NCI-H187 (cell line): ENCODE measurements around the gene ITGA2B.
"Not testable (repeated sequence)": the region's sequence is repeated elsewhere in the genome, so short reads cannot be mapped to it uniquely, and the experiment has no call there.

ENCODE experiments used
- DNase-seq, 2 experiments: peaks; one replicate each; lab custom pipeline; 2025; lab: John Stamatoyannopoulos, UW

Gene ITGA2B

DNA sequence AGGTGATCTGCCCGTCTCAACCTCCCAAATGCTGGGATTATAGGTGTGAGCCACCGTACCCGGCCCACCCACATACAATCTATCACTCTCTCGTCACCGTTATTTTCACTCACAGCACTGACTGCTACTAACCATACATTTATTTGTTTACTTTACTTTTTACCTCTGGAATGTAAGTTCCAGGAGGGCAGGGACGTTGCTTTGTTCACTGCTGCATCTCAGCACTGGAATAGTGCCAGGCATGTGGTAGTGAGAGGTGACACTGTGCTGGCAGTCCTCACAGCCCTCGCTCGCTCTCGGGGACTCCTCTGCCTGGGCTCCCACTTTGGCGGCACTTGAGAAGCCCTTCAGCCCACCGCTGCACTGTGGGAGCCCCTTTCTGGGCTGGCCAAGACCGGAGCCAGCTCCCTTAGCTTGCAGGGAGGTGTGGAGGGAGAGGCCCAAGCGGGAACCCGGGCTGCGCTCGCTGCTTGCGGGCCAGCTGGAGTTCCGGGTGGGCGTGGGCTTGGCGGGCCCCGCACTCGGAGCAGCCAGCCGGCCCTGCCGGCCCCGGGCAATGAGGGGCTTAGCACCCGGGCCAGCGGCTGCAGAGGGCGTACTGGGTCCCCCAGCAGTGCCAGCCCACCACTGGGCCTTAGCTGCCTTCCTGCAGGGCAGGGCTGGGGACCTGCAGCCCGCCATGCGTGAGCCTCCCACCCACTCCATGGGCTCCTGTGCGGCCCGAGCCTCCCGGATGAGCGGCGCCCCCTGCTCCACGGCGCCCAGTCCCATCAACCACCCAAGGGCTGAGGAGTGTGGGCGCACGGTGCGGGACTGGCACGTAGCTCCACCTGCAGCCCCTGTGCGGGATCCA is 20.8 kb downstream of the ITGA2B start:
- not testable (repeated sequence) for DNase-seq

- DNase-seq: no peak
Measured at GRCh38 chr17:44367231-44367979, 22.0 kb downstream of the ITGA2B start.

- DNase-seq: not testable (repeated sequence)
Measured at GRCh38 chr17:44365051-44365450, 24.4 kb downstream of the ITGA2B start.

- peak in 1 of 2 experiments; percentile 41 for DNase-seq
Measured at GRCh38 chr17:44363613-44364159, 25.8 kb downstream of the ITGA2B start, which contains the start of gene FAM171A2. TSS of gene FAM171A2 (minus strand) at chr17:44363853. CDS start at chr17:44363714, 139 bp downstream.

DNA sequence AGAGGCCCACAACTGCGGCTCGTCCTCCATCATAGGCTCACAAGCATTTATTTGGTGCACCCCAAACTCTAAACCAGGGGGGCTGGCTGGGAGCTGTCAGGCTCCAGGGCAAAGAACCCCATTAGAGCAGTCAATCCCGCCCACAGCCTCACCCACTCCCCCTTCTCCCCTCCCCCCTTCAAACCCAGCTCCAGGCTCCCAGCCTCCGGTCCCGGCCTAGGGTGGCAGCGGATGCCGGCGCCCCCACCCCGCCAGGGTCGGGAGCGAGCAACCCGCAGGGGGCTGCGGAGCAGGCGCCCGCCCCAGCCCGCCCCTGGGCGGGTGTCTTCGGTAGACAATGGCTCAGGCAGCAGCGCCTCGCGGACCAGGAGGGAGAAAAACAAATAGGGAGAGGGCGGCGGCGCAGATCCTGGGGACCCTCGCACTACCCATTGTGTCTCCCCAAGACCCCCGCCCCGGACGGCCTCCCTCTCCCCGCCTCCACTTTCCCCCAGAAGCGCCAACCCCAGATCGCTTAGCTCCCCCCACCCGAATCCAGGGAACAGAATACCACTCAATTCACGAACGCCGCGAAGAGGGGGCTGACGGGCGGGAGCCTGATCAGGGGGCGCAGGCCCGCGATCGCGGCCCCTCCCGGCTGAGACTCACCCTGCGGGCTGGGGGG is 26.4 kb downstream of the ITGA2B start:
- no peak for DNase-seq

GRCh38 chr17:44362459-44362948 is 26.9 kb downstream of the ITGA2B start:
- DNase-seq: no peak

DNA sequence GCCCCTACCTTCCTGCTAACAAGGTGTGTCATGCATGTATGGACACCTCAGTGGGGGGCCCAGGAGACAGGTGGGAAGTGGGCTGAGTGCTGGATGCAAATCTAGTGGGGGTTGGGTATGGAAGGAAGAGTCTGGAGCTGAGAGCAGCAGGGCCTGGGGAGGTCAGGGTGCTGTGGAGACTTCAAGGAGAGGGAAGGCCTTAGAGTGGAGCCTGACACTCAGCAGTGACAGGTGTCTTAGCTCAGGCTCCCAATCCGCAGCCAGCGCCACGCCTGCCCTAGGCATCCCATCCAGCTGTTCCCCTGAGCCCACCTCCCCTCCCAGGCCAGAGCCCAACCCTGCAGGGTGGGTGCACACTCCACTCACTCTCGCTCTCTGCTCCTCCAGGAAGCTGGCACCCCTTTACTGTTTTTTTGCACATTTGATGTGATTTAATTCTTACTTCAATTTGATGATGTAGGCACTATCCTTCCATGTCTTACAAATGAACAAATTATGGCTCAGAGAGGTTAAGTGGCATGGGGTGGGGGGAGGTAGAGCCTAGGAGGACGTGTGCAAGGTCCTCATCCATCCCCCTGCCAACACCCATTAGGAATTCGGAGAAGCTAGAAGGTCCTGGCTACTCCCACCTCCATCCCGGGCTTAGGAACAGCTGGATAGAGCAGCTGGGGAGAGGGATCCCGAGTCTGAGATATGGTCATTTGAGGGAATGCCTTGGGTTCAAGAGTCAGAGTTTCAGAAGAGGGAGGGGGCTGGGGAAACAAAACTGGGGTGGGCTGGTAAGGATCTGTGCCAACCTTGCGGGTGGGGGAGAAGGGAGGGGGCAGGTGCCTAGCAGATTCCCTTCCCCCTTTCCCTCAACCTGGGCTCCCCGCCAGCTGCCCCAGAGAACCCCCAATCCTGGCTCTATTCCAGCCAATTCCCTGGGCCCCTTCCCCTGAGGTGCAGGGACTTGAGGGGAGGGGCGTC is 27.9 kb downstream of the ITGA2B start:
- no peak for DNase-seq

DNA sequence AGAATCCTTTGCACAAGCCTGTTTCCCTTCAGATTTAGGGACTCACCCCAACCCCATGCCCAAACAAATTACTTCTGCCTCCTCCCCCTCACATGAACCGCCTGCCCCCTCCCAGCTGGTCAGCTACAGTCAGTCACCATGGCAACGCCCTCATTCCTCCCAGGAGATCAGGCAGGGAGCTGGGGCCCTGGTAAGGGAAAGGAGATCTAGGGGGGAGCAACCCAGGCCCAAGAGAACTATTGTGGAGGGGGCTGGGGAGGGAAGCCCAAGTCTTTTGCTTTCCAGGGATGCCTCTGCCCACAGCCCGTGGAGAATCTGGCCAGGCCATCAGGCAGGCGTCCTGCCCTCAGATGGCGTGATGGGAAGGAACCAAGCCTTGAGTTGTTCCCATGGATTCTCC is 28.6 kb downstream of the ITGA2B start:
- DNase-seq: no peak

- DNase-seq: no peak
Measured at GRCh38 chr17:44360144-44360533, 29.3 kb downstream of the ITGA2B start.

DNA sequence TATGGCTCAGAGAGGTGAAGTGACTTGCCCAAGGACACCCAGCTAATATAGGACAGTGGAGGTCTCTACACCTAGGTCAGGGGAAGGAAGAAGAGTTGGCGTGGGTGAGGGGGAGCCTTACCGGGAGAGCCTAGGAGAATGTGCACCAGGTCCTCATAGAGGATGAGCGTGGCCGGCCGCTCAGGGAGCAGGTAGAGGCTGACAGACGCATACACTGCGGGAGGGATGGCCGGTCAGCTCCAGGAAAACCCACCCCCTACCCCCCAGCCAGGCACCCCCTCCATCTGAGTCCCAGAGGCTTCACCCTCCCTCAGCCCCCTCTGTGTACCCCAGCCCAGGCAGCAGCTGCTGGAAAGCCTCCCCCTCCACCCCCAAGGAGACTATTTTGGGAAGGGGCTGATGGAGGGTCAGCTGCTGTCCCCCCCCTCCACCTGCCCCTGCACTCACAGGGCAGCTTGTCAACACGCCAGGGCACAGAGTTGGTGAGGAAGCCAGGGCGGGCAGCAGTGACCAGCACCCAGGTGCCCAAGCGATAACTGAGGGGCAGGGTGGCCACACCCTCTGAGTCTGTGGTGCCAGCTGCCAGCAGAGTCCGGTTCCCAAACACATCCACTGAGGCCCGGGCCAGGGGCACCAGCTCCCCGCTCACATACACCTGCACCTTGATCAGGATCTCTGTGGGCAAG is 29.8 kb downstream of the ITGA2B start:
- no peak for DNase-seq

- no peak for DNase-seq
Measured at GRCh38 chr17:44359006-44359405, 30.4 kb downstream of the ITGA2B start.

- DNase-seq: no peak
Measured at GRCh38 chr17:44358066-44358465, 31.4 kb downstream of the ITGA2B start.

DNA sequence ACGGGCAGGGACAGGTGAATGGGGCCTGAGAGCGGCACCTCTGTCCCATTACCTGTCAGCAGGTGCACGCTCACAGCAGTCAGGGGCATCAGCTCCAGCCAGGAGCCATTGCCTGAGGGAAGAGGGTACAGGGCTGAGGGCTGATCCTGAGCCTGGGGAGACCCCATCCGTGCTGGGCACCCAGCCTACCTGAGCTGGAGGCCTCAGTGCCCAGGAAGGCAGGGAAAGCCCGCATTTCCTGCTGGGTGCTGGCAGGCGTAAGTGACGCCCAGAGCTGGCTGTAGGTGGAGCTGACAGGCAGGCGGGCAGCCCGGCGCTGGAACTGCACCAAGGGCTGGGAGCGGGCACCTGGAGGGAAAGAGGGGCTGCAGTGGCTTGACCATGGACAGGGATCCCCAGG is 33.2 kb downstream of the ITGA2B start:
- DNase-seq: no peak

- DNase-seq: no peak
Measured at GRCh38 chr17:44355642-44356099, 33.8 kb downstream of the ITGA2B start.

DNA sequence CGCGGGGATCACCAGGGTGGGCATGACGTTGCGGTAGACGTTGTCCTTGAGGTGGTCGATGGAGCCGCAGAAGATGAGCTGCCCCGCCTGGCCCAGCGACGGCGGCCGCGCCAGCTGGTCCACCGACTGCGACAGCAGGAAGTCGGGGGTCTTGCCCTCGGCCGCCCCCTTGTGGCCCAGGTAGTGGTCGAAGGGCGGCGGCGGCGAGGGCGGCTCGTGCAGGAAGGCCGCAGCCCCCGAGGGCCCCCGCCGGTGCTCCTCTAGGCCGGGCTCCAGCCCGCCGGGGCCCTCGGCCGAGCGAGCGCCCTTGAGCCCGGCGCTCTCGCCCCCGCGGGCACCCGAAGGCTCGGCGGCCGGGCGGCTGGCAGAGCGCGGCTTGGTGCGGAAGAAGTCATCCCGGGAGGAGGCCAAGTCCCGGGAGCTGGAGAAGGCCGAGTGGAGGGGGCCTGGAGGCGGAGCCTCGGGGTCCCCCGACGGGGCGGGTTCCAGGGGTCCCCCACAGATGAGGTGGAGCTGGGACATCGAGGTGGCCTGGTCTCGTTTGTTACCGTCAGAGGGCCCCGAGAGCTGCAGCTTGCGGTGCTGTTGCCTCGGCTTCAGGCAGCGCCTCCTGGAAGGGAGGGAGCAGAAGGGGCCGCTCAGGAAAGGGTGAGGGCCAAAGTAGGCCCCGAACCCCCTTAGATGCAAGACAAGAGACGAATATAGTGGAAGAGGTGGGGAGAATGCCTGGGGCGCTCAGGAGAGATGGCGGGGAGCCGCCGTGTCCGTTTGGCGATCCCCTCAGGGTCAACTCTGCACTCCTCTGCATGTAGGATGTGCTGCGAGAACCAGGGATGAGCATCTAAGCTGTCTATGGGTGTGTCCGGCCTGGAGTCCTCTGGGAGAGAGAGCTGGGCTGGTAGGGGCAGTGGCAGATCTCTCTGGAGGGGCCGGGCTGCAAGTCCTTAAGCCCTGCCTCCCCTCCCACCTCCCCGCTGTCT is 34.6 kb downstream of the ITGA2B start:
- no peak for DNase-seq

GRCh38 chr17:44353672-44354331 is 35.6 kb downstream of the ITGA2B start:
- DNase-seq: no peak

GRCh38 chr17:44352828-44353671 is 36.4 kb downstream of the ITGA2B start:
- DNase-seq: no peak
